HepG2 (cell line): ENCODE measurements around the gene LDLRAD4. TPM values are rescaled to one million over a fixed set of nuclear protein-coding genes. Genes with fewer than 3 reads are reported as not detected.
A peak's percentile ranks its signal among the peaks of the same experiment; 100 is the strongest.

ENCODE experiments used
- ATM ChIP-seq: fragments of 450-650 bp; IDR thresholded peaks from 2 replicates; pipeline ENCODE4 v1.7.1; 2017; ENCODE audit warnings: mild to moderate bottlenecking, borderline replicate concordance
- BRCA1 ChIP-seq: sonication (generic); formaldehyde crosslinking; IDR thresholded peaks from 2 replicates; pipeline ENCODE4 v1.4.0; 2020; ENCODE audit warnings: missing genetic modification reagents
- ETS1 ChIP-seq: sonication (generic); formaldehyde crosslinking; IDR thresholded peaks from 2 replicates; pipeline ENCODE4 v1.4.0; 2020; ENCODE audit warnings: missing genetic modification reagents
- FOXA1 ChIP-seq, 2 experiments: fragments of 450-650 bp in 1 of 2; sonication (generic) in 1 of 2; formaldehyde crosslinking in 1 of 2; IDR thresholded peaks; 2 replicates each; pipeline versions ENCODE4 v1.4.0 to v1.6.1; 2016 to 2020; ENCODE audit warnings: missing genetic modification reagents in 1 of 2
- HES4 ChIP-seq: sonication (generic); formaldehyde crosslinking; IDR thresholded peaks from 2 replicates; pipeline ENCODE4 v1.9.0; 2021; ENCODE audit warnings: mild to moderate bottlenecking, missing genetic modification reagents, borderline replicate concordance
- MAFG ChIP-seq: sonication (generic); formaldehyde crosslinking; IDR thresholded peaks from 2 replicates; pipeline ENCODE4 v1.5.1; 2020; ENCODE audit warnings: mild to moderate bottlenecking, missing genetic modification reagents
- PHF21A ChIP-seq: sonication (generic); formaldehyde crosslinking; IDR thresholded peaks from 2 replicates; pipeline ENCODE4 v1.5.0; 2020; ENCODE audit warnings: mild to moderate bottlenecking, missing genetic modification reagents
- RFXAP ChIP-seq: sonication (generic); formaldehyde crosslinking; IDR thresholded peaks from 2 replicates; pipeline ENCODE4 v1.4.0; 2020; ENCODE audit warnings: missing genetic modification reagents, borderline replicate concordance
- RNF2 ChIP-seq: fragments of 450-650 bp; conservative IDR thresholded peaks from 2 replicates; pipeline ENCODE4 v1.6.1; 2016; ENCODE audit warnings: low read depth
- TBP ChIP-seq: sonication (generic); formaldehyde crosslinking; IDR thresholded peaks from 2 replicates; pipeline ENCODE4 v1.5.0; 2020; ENCODE audit warnings: missing genetic modification reagents
- THAP11 ChIP-seq: IDR thresholded peaks from 2 replicates; pipeline ENCODE4 v1.6.1; 2016; ENCODE audit warnings: missing biosample characterization, missing genetic modification reagents
- ZBTB8A ChIP-seq: sonication (generic); formaldehyde crosslinking; IDR thresholded peaks from 2 replicates; pipeline ENCODE4 v1.4.0; 2020; ENCODE audit warnings: mild to moderate bottlenecking, low read depth, missing genetic modification reagents, borderline replicate concordance
- ZFYVE20 ChIP-seq: sonication (generic); formaldehyde crosslinking; IDR thresholded peaks from 2 replicates; pipeline ENCODE4 v1.8.0; 2023; ENCODE audit warnings: low read depth, mild to moderate bottlenecking, moderate library complexity, missing genetic modification reagents, borderline replicate concordance
- ZNF260 ChIP-seq: sonication (generic); formaldehyde crosslinking; IDR thresholded peaks from 2 replicates; pipeline ENCODE4 v1.4.0; 2020; ENCODE audit warnings: missing genetic modification reagents, low read depth, mild to moderate bottlenecking, borderline replicate concordance
- ZNF550 ChIP-seq: sonication (generic); formaldehyde crosslinking; IDR thresholded peaks from 2 replicates; pipeline ENCODE4 v1.4.0; 2020; ENCODE audit warnings: mild to moderate bottlenecking, missing genetic modification reagents, borderline replicate concordance
- ZNF607 ChIP-seq: sonication (generic); formaldehyde crosslinking; IDR thresholded peaks from 2 replicates; pipeline ENCODE4 v1.5.1; 2020; ENCODE audit warnings: missing genetic modification reagents, mild to moderate bottlenecking, borderline replicate concordance
- ZNF790 ChIP-seq: sonication (generic); formaldehyde crosslinking; IDR thresholded peaks from 2 replicates; pipeline ENCODE4 v1.8.0; 2022; ENCODE audit warnings: missing genetic modification reagents, mild to moderate bottlenecking, borderline replicate concordance
- ZSCAN29 ChIP-seq: sonication (generic); formaldehyde crosslinking; conservative IDR thresholded peaks from 2 replicates; pipeline ENCODE4 v1.4.0; 2020; ENCODE audit warnings: mild to moderate bottlenecking, missing genetic modification reagents
- polyA plus RNA-seq, 8 experiments: library from polyadenylated mRNA; depleted of rRNA in 3 of 8; stranded (reverse) in 7 of 8; unstranded in 1 of 8; fragments of >200 nt; fragmentation: Illumina TruSeq in 4 of 8; extraction: Trizol in 4 of 8; gene quantifications; 2 replicates each; pipeline versions ENCODE4 v1.2.1 to v1.2.3, GENCODE V29; 2011 to 2016; ENCODE audit warnings: low read depth in 4 of 8, missing spikeins in 1 of 8, mixed read lengths in 1 of 8; ENCODE audit not compliant: insufficient read depth in 1 of 8
- total RNA-seq, 5 experiments: library from RNA; depleted of rRNA; stranded (reverse); fragments of >200 nt; fragmentation: Illumina TruSeq; extraction: Trizol; gene quantifications; 2 replicates each; pipeline ENCODE4 v1.2.3, GENCODE V29; 2016; ENCODE audit warnings: low read depth in 1 of 5
- TF ChIP-seq, protein P1 (sequence below): sonication (generic); formaldehyde crosslinking; IDR thresholded peaks from 2 replicates; pipeline ENCODE4 v1.4.0; 2020; ENCODE audit warnings: missing genetic modification reagents
- TF ChIP-seq, protein P2 (sequence below): sonication (generic); formaldehyde crosslinking; IDR thresholded peaks from 2 replicates; pipeline ENCODE4 v1.4.0; 2020; ENCODE audit warnings: low read depth, mild to moderate bottlenecking, missing genetic modification reagents
- TF ChIP-seq, protein P3 (sequence below): sonication (generic); formaldehyde crosslinking; IDR thresholded peaks from 2 replicates; pipeline ENCODE4 v1.5.1; 2020; ENCODE audit warnings: mild to moderate bottlenecking, missing genetic modification reagents

LDLRAD4 gene
- total and polyA plus RNA-seq, 2 of the 13 experiments (the other 11 are each of a cell fraction or from before 2014, with no cell fraction given) = 13.6 to 20.9 TPM

DNA sequence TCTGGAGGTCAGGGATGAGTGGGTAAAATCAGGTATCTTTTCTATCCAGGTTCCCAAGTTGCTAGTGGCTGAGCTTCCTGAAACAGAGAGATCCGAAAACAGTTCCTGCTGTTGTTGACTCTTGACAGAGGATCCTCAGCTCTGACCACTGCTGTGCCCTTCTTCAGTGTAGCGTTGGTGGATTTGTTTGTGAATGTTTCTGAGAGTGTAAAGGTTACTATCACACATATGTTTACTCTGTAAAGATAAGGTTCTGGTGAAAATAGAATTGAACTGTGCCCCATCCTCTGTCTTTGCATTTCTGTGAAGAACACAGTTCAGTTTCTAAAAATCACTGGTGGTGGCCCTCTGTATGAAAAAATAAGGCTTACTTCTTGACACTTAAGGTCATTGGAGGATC lies 119.8 kb downstream of the LDLRAD4 start (continued):
- TF ChIP-seq, protein P1, sequence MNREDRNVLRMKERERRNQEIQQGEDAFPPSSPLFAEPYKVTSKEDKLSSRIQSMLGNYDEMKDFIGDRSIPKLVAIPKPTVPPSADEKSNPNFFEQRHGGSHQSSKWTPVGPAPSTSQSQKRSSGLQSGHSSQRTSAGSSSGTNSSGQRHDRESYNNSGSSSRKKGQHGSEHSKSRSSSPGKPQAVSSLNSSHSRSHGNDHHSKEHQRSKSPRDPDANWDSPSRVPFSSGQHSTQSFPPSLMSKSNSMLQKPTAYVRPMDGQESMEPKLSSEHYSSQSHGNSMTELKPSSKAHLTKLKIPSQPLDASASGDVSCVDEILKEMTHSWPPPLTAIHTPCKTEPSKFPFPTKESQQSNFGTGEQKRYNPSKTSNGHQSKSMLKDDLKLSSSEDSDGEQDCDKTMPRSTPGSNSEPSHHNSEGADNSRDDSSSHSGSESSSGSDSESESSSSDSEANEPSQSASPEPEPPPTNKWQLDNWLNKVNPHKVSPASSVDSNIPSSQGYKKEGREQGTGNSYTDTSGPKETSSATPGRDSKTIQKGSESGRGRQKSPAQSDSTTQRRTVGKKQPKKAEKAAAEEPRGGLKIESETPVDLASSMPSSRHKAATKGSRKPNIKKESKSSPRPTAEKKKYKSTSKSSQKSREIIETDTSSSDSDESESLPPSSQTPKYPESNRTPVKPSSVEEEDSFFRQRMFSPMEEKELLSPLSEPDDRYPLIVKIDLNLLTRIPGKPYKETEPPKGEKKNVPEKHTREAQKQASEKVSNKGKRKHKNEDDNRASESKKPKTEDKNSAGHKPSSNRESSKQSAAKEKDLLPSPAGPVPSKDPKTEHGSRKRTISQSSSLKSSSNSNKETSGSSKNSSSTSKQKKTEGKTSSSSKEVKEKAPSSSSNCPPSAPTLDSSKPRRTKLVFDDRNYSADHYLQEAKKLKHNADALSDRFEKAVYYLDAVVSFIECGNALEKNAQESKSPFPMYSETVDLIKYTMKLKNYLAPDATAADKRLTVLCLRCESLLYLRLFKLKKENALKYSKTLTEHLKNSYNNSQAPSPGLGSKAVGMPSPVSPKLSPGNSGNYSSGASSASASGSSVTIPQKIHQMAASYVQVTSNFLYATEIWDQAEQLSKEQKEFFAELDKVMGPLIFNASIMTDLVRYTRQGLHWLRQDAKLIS (CRISPR knock-in tag) = no peak
- TF ChIP-seq TBP (CRISPR knock-in tag) (no peak), FOXA1 (IDR thresholded peaks at IDR 0.05) (no peak), FOXA1 (CRISPR knock-in tag; IDR thresholded peaks at IDR 0.05) (peak; percentile 85), ZNF550 (CRISPR knock-in tag) (no peak), ZBTB8A (CRISPR knock-in tag) (no peak), MAFG (CRISPR knock-in tag) (no peak), ZFYVE20 (CRISPR knock-in tag) (no peak), ZNF260 (CRISPR knock-in tag) (no peak), RFXAP (CRISPR knock-in tag) (no peak), ATM (no peak), ZSCAN29 (CRISPR knock-in tag) (no peak), HES4 (CRISPR knock-in tag) (no peak), THAP11 (CRISPR knock-in tag) (0 out of 2 replicates have a peak, but pooled peaks have one; percentile 45), ZNF790 (CRISPR knock-in tag) (no peak), RNF2 (no peak), ETS1 (CRISPR knock-in tag) (no peak), BRCA1 (CRISPR knock-in tag) (no peak), ZNF607 (CRISPR knock-in tag) (peak; percentile 24; the same call in 1 of the 2 replicates), PHF21A (CRISPR knock-in tag) (peak; percentile 67)
- TF ChIP-seq, protein P2, sequence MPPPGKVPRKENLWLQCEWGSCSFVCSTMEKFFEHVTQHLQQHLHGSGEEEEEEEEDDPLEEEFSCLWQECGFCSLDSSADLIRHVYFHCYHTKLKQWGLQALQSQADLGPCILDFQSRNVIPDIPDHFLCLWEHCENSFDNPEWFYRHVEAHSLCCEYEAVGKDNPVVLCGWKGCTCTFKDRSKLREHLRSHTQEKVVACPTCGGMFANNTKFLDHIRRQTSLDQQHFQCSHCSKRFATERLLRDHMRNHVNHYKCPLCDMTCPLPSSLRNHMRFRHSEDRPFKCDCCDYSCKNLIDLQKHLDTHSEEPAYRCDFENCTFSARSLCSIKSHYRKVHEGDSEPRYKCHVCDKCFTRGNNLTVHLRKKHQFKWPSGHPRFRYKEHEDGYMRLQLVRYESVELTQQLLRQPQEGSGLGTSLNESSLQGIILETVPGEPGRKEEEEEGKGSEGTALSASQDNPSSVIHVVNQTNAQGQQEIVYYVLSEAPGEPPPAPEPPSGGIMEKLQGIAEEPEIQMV = no peak
- TF ChIP-seq, protein P3, sequence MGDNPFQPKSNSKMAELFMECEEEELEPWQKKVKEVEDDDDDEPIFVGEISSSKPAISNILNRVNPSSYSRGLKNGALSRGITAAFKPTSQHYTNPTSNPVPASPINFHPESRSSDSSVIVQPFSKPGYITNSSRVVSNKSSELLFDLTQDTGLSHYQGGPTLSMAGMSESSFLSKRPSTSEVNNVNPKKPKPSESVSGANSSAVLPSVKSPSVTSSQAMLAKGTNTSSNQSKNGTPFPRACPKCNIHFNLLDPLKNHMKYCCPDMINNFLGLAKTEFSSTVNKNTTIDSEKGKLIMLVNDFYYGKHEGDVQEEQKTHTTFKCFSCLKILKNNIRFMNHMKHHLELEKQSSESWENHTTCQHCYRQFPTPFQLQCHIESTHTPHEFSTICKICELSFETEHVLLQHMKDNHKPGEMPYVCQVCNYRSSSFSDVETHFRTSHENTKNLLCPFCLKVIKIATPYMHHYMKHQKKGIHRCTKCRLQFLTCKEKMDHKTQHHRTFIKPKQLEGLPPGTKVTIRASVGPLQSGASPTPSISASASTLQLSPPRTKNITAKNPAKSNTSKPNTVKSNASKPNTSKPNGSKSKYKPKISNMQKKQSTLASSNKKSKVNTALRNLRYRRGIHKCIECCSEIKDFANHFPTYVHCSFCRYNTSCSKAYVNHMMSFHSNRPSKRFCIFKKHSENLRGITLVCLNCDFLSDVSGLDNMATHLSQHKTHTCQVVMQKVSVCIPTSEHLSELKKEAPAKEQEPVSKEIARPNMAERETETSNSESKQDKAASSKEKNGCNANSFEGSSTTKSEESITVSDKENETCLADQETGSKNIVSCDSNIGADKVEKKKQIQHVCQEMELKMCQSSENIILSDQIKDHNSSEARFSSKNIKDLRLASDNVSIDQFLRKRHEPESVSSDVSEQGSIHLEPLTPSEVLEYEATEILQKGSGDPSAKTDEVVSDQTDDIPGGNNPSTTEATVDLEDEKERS = peak; percentile 59; the same call in 1 of the 2 replicates
